Measurements from ENCODE around the gene FUT7. TPM values are rescaled to one million over a fixed set of nuclear protein-coding genes. Genes with fewer than 3 reads are reported as not detected.

Gene FUT7
- total RNA-seq, 1 experiment from 2014 or later, result not detected

DNA sequence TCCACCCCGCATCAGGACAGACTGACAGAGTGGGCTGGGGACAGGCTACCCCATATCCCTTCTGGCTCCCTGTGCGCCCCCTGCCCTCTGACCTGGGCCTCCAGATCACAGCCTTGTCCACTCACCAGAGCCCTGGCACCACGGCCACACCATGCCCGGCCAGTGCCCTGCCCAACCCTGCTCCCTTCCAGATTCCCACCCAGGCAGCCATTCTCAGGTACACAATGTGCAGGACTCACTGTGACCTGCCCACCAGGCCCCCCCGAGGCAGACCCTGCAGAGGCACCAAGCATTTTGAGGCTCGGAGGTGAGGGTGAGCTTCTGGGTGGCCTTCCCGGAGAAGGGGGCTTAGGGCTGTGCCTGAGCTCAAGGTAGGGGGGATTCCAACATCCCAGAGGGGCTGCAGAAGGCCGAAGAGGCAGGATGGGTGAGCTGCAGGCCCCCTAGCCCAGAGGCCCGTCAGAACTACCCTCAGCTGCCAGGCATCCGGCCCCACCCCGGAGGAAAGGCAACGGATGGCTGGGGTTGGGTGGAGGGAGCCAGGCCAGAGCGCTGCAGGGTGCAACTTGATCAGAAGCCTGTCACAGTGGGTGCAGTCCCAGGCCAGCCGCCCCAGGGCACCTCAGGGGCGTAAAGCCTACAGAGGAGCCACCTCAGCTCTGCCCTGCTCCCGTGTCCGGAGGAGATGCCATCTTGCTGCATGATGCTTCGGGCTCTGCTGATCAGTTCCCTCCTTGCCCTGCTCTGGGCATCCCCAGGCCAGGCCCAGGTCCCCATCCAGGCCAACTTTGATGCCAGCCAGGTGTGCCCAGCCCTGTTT is 49.4 kb downstream of the FUT7 start, which contains the start of gene LCNL1:
TSS of gene LCNL1 (plus strand) at position 762 of the 820 bp plus-strand sequence. CDS start 594 bp downstream, outside the sequence.
- H3K9me2 ChIP-seq (ENCODE audit: insufficient read depth), result no peaks in the 10 kb centered on the region
- no peak for DNase-seq (ENCODE audit: low read depth, low spot score)
- POLR2A ChIA-PET, result interaction anchor here (1.0 to 1.3 kb wide), 2 partner anchors 9 to 104 kb away, joined by 3 read pairs; no protein-coding TSS in a partner anchor
- H2AFZ ChIP-seq (ENCODE audit: low read depth, low read length, poor library complexity, severe bottlenecking), result no peak within 1 kb of the TSS
- no peak within 1 kb of the TSS for H3K4me2 ChIP-seq (ENCODE audit: low read length)
- BruUV-seq (replicated peaks), result no TSS peak
- no peaks in the 10 kb centered on the region for H3K36me3 ChIP-seq (ENCODE audit: control insufficient read depth in 1 of 2, insufficient read depth in 2 of 2, low read length in 2 of 2)
- no peaks in the 10 kb centered on the region for H4K20me1 ChIP-seq (ENCODE audit: insufficient read depth)
- TF ChIP-seq ATF3 (IDR thresholded peaks at IDR 0.05), result no peak
- TF ChIP-seq CBX3 (IDR thresholded peaks at IDR 0.05; ENCODE audit: low read depth), result no peak
- TF ChIP-seq ZFX (IDR thresholded peaks at IDR 0.05), result no peak
- TF ChIP-seq SP1 (IDR thresholded peaks at IDR 0.05; ENCODE audit: low read depth), result no peak
- no peak for TF ChIP-seq JUND (IDR thresholded peaks at IDR 0.05)
- no peak for TF ChIP-seq TCF7L2 (IDR thresholded peaks at IDR 0.05; ENCODE audit: borderline replicate concordance, extremely low read depth, insufficient read depth, insufficient read length)
- TF ChIP-seq CTCF (IDR thresholded peaks at IDR 0.05 in 2 of 3, conservative IDR thresholded peaks at IDR 0.05 in 1 of 3; ENCODE audit: borderline replicate concordance in 1 of 3, insufficient read depth in 1 of 3, low read depth in 2 of 3, low read length in 2 of 3), result no peak
- TF ChIP-seq ELF1 (IDR thresholded peaks at IDR 0.05; ENCODE audit: borderline replicate concordance, low read depth), result no peak
- TF ChIP-seq POLR2AphosphoS5 (IDR thresholded peaks at IDR 0.05; ENCODE audit: low read depth, low read length), result no peak
- no peak for TF ChIP-seq EZH2phosphoT487 (IDR thresholded peaks at IDR 0.05; ENCODE audit: borderline replicate concordance)
- no peak for TF ChIP-seq POLR2A (IDR thresholded peaks at IDR 0.05; ENCODE audit: borderline replicate concordance, extremely low read depth, insufficient read depth, insufficient read length)
- no peak for TF ChIP-seq SIN3A (IDR thresholded peaks at IDR 0.05; ENCODE audit: low read depth)
- no peak for TF ChIP-seq FOSL1 (IDR thresholded peaks at IDR 0.05; ENCODE audit: low read depth)
- no peak for TF ChIP-seq ZNF274 (IDR thresholded peaks at IDR 0.05; ENCODE audit: low read depth, low read length)
- TF ChIP-seq RAD21 (IDR thresholded peaks at IDR 0.05; ENCODE audit: low read depth), result no peak
- no peak for TF ChIP-seq EGR1 (IDR thresholded peaks at IDR 0.05; ENCODE audit: low read depth)
- no peak for TF ChIP-seq EZH2 (IDR thresholded peaks at IDR 0.05)
- TF ChIP-seq, protein P1, sequence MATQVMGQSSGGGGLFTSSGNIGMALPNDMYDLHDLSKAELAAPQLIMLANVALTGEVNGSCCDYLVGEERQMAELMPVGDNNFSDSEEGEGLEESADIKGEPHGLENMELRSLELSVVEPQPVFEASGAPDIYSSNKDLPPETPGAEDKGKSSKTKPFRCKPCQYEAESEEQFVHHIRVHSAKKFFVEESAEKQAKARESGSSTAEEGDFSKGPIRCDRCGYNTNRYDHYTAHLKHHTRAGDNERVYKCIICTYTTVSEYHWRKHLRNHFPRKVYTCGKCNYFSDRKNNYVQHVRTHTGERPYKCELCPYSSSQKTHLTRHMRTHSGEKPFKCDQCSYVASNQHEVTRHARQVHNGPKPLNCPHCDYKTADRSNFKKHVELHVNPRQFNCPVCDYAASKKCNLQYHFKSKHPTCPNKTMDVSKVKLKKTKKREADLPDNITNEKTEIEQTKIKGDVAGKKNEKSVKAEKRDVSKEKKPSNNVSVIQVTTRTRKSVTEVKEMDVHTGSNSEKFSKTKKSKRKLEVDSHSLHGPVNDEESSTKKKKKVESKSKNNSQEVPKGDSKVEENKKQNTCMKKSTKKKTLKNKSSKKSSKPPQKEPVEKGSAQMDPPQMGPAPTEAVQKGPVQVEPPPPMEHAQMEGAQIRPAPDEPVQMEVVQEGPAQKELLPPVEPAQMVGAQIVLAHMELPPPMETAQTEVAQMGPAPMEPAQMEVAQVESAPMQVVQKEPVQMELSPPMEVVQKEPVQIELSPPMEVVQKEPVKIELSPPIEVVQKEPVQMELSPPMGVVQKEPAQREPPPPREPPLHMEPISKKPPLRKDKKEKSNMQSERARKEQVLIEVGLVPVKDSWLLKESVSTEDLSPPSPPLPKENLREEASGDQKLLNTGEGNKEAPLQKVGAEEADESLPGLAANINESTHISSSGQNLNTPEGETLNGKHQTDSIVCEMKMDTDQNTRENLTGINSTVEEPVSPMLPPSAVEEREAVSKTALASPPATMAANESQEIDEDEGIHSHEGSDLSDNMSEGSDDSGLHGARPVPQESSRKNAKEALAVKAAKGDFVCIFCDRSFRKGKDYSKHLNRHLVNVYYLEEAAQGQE (IDR thresholded peaks at IDR 0.05; ENCODE audit: low read depth), result no peak
- TF ChIP-seq CEBPB (IDR thresholded peaks at IDR 0.05; ENCODE audit: low read depth), result no peak
- CTCF ChIA-PET, result no interaction called here
- RAD21 ChIA-PET (ENCODE audit: low non-redundant PET in 1 of 2, low total read pairs in 2 of 2, uncharacterized antibody in 2 of 2, unreplicated experiment in 2 of 2), result no interaction called here
- H3K27ac ChIP-seq (ENCODE audit: low read depth, low read length), result no peak within 1 kb of the TSS
- no peaks in the 10 kb centered on the region for H3K79me2 ChIP-seq (ENCODE audit: insufficient read depth, low read length)
- peaks cover 0 to 13% of the 10 kb centered on the region in 2 experiments; a peak in 2 of 4 replicates for H3K4me1 ChIP-seq (ENCODE audit: control insufficient read depth in 1 of 2, insufficient read depth in 2 of 2, low read length in 2 of 2)
- no peak within 1 kb of the TSS for H3K4me3 ChIP-seq (replicated peaks in 1 of 2; ENCODE audit: low read depth in 1 of 2, low read length in 2 of 2)
- H3K9me3 ChIP-seq (ENCODE audit: control insufficient read depth in 1 of 2, insufficient read depth in 1 of 2, low read depth in 1 of 2, low read length in 2 of 2), result no peaks in the 10 kb centered on the region
- intact Hi-C loops (cut with micrococcal nuclease), result no loop called here
- no peak within 1 kb of the TSS for H3K9ac ChIP-seq (ENCODE audit: low read length)
- H3K27me3 ChIP-seq (ENCODE audit: insufficient read depth, low read length), result no peaks in the 10 kb centered on the region
- no peak for ATAC-seq
